Mucosa of stomach (tissue), 1 donor: ENCODE data around the gene TDP1.
"Not testable (repeated sequence)": the region's sequence is repeated elsewhere in the genome, so short reads cannot be mapped to it uniquely, and the experiment has no call there.

ENCODE experiments used
- H3K27me3 ChIP-seq: one replicate; pipeline ENCODE4 v1.7.0; 2013; ENCODE audit warnings: mild to moderate bottlenecking, low read length; ENCODE audit not compliant: control insufficient read depth, insufficient read depth
- H3K36me3 ChIP-seq: one replicate; pipeline ENCODE4 v1.7.0; 2013; ENCODE audit warnings: low read length; ENCODE audit not compliant: control insufficient read depth, insufficient read depth
- H3K4me1 ChIP-seq: one replicate; pipeline ENCODE4 v1.7.0; 2013; ENCODE audit warnings: mild to moderate bottlenecking, low read length; ENCODE audit not compliant: control insufficient read depth, insufficient read depth
- H3K4me3 ChIP-seq: one replicate; pipeline ENCODE4 v1.7.0; 2013; ENCODE audit warnings: low read length
- H3K9ac ChIP-seq: one replicate; pipeline ENCODE4 v1.7.0; 2013; ENCODE audit warnings: mild to moderate bottlenecking, low read length, moderate library complexity
- H3K9me3 ChIP-seq: one replicate; pipeline ENCODE4 v1.7.0; 2013; ENCODE audit warnings: mild to moderate bottlenecking, low read length, moderate library complexity; ENCODE audit not compliant: control insufficient read depth
- donor health status: Pancreatic carcinoma.

The TDP1 gene

DNA sequence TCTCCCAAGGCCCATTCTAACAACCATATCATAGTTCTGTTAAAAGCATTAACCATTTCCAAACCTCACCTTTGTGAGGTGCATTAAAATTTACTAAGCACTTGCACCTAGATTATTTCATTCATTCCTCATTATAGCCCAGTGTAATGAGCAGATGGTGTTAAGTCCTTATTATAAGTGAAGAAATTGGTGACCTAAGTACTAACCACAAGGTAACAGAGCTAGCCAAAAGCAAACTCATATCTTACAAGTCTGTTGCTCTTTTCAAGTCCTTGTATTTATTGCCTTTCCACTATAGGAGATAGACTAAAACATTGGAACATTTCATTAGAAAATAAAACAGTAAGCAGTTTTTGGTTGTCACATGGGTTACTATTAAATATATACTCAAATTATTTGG lies 49.7 kb downstream of the TDP1 start:
- Histone ChIP-seq H3K9ac (no peak overlapping the region), H3K36me3 (no peaks in the 10 kb centered on the region), H3K4me1 (no peaks in the 10 kb centered on the region), H3K27me3 (no peaks in the 10 kb centered on the region), H3K4me3 (no peak overlapping the region), H3K9me3 (no peaks in the 10 kb centered on the region)

DNA sequence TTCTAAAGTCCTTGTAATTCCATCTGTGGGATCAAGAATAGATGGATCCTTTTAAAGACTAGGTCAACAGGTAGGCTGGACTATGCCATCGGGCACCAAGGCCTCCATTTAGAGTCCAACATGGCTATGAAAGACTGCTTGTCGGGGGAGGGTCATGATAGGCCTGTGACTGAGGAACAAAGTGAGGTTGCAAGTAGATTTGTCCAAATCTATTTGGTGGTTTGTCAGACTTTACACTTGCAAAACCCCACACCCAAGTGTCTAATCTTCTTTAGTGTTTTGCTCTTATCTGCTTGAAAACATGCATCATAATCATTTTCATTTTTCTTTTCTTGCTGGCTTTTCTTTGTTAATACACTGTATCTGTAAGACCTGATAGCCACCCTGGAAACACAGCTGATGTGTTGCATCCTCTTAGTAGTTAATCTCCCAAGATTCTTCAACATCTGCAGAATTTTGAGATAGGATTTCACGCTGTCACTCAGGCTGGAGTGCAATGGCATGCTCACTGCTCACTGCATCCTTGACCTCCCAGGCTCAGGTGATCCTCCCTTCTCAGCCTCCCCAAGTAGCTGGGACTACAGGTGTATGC lies 50.3 kb downstream of the TDP1 start:
- Histone ChIP-seq H3K27me3 (no peaks in the 10 kb centered on the region), H3K4me1 (no peaks in the 10 kb centered on the region), H3K9ac (no peak overlapping the region), H3K4me3 (no peak overlapping the region), H3K36me3 (no peaks in the 10 kb centered on the region), H3K9me3 (no peaks in the 10 kb centered on the region)

DNA sequence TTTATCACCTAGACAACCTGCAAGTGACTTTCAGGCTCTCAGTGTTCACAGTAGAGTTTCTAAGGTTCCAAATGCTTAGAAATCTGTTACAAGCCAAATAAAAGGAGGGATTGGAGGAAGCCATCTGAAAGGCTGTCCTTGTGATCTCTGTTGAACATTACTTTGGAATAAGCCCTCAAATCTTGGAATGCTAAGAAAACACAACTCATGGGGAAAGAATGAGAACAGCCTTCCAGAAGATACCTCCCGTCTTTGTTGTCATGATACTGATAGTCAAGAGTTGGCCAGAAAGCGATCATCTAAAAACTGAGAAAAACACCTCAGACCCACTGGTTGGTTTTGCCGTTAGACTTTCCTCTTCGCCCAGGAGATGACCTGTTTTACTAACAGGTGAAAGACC lies 61.6 kb downstream of the TDP1 start:
- H3K36me3 ChIP-seq, result no peaks in the 10 kb centered on the region
- no peaks in the 10 kb centered on the region for H3K9me3 ChIP-seq
- H3K27me3 ChIP-seq, result no peaks in the 10 kb centered on the region
- no peak overlapping the region for H3K9ac ChIP-seq
- H3K4me3 ChIP-seq, result no peak overlapping the region
- no peaks in the 10 kb centered on the region for H3K4me1 ChIP-seq

DNA sequence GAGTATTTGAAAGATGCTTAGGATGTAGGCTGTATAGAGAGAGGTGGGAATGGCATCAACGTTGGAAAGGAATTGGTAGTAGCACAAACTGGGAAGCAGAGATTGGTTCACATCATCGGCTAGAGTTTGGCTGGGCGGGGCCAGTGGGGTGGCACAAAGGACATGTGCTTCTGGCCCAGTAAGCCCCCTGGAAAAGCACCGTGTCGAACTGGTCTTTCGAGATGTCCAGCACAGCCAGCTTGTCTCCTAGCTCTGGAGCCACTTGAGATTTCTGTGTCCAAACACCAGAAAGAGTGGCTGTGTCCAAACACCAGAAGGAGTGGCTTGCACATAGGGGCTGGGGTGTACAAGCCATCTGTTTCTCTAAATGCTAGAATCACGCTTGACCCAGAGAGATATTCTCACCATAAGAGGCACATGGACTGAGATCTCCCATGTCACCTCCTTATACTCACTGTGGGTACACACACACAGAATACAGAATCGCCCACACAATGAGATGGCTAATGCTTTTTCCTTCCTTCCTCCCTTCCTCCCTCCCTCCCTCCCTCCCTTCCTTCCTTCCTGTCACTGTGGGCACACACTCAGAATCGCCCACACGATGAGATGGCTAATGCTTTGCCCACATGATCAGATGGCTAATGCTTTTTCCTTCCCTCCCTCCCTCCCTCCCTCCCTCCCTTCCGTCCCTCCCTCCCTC lies 64.2 kb downstream of the TDP1 start:
- Histone ChIP-seq H3K36me3 (no peaks in the 10 kb centered on the region), H3K9ac (no peak overlapping the region), H3K9me3 (no peaks in the 10 kb centered on the region), H3K4me3 (no peak overlapping the region), H3K4me1 (no peaks in the 10 kb centered on the region), H3K27me3 (no peaks in the 10 kb centered on the region)

DNA sequence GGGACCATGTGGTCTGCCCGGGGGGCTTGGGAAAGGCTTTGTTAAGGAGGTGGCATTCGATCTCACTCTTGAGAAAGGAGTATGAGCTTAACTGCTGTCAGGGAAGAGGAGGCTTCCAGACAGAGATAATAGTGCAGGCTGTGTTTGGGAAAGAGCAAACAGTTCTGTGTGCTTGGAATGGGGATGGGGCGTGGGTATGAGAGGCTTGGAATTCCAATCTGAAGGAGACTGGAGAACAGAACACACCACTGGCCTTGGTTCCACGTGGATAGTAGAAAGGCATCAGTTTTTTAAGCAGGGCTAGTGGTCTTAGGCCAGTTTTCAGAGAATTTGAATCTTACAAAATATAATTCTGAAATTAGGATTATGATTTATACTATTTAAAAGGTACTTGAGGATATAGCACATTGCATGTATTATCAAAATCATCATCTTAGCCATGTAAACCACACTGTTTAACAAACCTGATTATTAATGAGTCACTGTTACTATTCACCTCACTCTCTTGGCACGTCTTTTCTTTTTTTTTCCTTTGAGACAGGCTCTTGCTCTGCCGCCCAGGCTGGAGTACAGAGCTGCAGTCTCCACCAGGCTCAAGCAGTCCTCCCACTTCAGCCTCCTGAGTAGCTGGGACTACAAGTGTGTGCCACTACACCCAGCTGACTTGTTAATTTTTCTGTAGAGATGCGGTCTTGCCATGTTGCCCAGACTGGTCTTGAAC lies 67.6 kb downstream of the TDP1 start:
- H3K9ac ChIP-seq, result no peak overlapping the region
- no peaks in the 10 kb centered on the region for H3K9me3 ChIP-seq
- no peak overlapping the region for H3K4me3 ChIP-seq
- no peaks in the 10 kb centered on the region for H3K36me3 ChIP-seq
- H3K27me3 ChIP-seq, result no peaks in the 10 kb centered on the region
- no peaks in the 10 kb centered on the region for H3K4me1 ChIP-seq

DNA sequence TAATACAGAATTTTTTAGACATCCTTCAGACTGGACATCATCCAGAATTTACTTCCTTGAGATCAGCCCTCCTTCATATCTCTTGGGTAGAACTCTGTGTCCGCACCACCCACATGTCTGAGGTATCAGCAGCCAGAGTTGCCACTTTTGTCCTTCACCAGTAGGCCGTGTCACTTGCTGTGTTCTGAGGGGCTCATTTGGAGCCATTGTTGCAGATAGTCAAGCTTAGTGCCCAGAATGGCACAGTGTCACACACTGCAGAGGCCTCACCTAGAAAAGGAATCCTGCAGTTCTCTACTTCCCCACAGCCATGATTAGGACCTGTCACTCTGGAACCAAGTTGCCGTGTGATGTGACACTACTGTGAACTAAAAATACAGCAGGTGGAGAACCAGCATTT lies 69.2 kb downstream of the TDP1 start:
- Histone ChIP-seq H3K9me3 (no peaks in the 10 kb centered on the region), H3K4me3 (no peak overlapping the region), H3K27me3 (no peaks in the 10 kb centered on the region), H3K36me3 (no peaks in the 10 kb centered on the region), H3K4me1 (no peaks in the 10 kb centered on the region), H3K9ac (no peak overlapping the region)

DNA sequence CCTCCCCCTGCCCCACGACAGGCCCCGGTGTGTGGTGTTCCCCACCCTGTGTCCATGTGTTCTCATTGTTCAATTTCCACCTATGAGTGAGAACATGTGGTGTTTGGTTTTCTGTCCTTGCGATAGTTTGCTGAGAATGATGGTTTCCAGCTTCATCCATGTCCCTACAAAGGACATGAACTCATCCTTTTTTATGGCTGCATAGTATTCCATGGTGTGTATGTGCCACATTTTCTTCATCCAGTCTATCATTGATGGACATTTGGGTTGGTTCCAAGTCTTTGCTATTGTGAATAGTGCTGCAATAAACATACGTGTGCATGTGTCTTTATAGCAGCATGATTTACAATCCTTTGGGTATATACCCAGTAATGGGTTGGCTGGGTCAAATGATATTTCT lies 70.9 kb downstream of the TDP1 start:
- H3K4me1 ChIP-seq, H3K9ac ChIP-seq, H3K36me3 ChIP-seq, H3K27me3 ChIP-seq, H3K4me3 ChIP-seq, H3K9me3 ChIP-seq: not testable (repeated sequence)

DNA sequence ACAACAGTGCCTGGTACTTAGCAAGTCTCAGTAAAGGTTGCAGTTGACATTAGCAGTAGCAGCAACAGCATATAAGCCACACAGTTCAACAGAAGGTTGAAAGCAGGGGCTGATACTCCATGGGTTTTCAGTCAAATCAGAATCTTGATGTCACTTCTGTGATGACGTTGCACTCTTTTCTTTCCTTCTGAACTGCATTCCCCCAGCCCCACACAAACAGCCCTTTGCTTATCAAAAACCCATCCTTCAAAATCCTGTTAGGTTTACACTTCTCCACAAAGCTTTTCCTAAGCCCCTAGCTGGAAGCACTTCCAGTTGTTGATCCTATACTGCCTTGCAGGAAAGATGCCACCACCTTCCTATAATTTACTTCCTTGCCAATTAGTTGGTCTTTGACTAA lies 72.1 kb downstream of the TDP1 start:
- Histone ChIP-seq H3K4me3 (no peak overlapping the region), H3K4me1 (no peaks in the 10 kb centered on the region), H3K36me3 (no peaks in the 10 kb centered on the region), H3K9me3 (no peaks in the 10 kb centered on the region), H3K9ac (no peak overlapping the region), H3K27me3 (no peaks in the 10 kb centered on the region)

DNA sequence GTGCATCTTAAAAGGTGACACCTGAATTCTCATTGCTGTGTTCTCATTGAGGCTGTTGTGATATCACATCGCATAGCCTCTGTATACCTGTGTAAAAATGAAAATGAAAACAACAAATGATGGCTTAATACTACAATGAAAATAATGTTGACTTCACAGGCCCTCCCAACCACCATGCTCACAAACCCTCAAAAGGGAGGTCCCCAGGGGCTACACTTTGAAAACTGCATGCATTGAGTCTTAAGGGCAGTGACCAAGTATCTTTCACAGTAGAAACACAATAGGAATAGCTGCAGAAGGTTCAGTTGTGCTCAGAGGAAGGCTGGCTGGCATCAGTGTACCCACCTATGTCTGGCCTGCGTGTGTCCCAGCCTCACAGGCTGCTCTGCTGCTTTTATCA lies 78.4 kb downstream of the TDP1 start:
- H3K36me3 ChIP-seq, result no peaks in the 10 kb centered on the region

DNA sequence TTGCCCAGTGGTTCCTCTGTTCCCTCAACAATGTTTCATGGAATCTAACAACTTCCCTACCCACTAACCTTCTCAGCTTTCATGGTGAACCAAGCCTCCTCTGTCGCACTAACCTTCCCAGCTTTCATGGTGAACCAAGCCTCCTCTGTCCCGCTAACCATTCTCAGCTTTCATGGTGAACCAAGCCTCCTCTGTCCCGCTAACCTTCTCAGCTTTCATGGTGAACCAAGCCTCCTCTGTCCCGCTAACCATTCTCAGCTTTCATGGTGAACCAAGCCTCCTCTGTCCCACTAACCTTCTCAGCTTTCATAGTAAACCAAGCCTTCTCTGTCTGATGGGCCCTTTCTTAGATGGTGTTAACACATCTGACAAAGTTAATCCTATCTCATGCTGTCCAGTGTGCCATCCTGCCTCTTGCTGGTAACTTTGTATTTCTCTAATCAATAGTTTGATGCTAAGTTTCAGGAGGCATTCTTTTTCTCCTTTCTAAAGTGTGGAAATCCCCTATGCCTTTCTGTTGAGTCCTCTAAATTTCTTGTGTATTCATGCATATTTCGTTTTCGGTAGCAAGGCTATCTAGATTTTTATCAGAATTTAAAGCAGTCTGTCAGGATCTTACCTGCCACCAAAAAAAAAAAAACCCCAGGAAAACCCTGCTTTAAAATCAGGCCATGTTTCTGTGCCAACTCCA lies 79.3 kb downstream of the TDP1 start:
- Histone ChIP-seq H3K9ac (no peak overlapping the region), H3K9me3 (no peaks in the 10 kb centered on the region), H3K36me3 (no peaks in the 10 kb centered on the region)

More for the DNA sequence above, 78.4 kb downstream of the TDP1 start:
- Histone ChIP-seq H3K27me3 (no peaks in the 10 kb centered on the region), H3K4me3 (no peak overlapping the region), H3K9ac (no peak overlapping the region), H3K4me1 (no peaks in the 10 kb centered on the region), H3K9me3 (no peaks in the 10 kb centered on the region)

DNA sequence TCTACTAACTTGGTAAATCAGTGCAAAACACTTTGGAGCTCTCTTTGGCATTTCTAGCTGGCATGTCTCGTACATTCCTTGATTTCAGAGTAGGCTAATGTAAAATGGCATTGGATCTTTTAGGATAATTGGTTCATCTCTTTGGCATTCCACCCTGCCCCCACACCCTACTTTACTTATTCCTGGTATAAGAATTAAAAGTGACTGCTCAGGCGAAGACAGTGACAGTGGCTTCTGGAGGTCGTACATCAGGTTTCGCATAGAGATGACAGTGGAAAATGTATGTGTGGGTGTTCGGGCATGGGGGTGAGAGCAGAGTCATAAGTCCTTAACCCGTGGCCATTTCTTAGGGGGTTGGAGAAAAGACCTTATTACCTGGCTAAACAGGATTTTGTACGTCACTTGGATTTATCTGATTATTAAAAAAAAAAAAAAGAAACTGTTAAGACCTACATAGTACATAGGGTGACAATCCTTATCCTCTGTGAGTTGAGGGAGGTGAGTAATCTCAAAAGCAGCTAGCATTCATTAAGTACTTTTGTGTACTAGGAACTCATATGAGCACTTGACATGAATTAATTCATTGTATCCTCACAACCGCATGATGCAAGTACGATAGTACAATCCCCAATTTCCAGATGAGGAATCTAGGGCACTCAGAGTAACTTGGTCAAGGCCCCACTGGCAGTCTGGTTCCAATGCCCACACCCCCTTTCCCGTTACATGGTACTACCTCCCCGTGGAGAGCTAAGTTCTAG lies 83.7 kb downstream of the TDP1 start:
- no peaks in the 10 kb centered on the region for H3K27me3 ChIP-seq
- no peak overlapping the region for H3K4me3 ChIP-seq
- H3K36me3 ChIP-seq, result no peaks in the 10 kb centered on the region
- H3K9ac ChIP-seq, result no peak overlapping the region
- no peaks in the 10 kb centered on the region for H3K9me3 ChIP-seq
- H3K4me1 ChIP-seq, result no peaks in the 10 kb centered on the region

More for the DNA sequence above, 79.3 kb downstream of the TDP1 start:
- H3K4me1 ChIP-seq, result no peaks in the 10 kb centered on the region
- no peaks in the 10 kb centered on the region for H3K27me3 ChIP-seq
- H3K4me3 ChIP-seq, result no peak overlapping the region
